ENCODE data around the gene TSSK2. TPM values are rescaled to one million over a fixed set of nuclear protein-coding genes. Genes with fewer than 3 reads are reported as not detected.

The TSSK2 gene
- not detected in 2 replicates for total RNA-seq (2014; rRNA removed; shearing (Covaris generic))
- not detected in 2 replicates for total RNA-seq (2022)
- Bru-seq, nascent RNA: not detected
- not detected for BruChase-seq, experiment 1, labeled RNA remaining after a 6-hour chase
- percentile 12 among the genes with signal in this experiment for BruChase-seq, experiment 2, labeled RNA remaining after a 2-hour chase
- long read RNA-seq: 0 reads

DNA sequence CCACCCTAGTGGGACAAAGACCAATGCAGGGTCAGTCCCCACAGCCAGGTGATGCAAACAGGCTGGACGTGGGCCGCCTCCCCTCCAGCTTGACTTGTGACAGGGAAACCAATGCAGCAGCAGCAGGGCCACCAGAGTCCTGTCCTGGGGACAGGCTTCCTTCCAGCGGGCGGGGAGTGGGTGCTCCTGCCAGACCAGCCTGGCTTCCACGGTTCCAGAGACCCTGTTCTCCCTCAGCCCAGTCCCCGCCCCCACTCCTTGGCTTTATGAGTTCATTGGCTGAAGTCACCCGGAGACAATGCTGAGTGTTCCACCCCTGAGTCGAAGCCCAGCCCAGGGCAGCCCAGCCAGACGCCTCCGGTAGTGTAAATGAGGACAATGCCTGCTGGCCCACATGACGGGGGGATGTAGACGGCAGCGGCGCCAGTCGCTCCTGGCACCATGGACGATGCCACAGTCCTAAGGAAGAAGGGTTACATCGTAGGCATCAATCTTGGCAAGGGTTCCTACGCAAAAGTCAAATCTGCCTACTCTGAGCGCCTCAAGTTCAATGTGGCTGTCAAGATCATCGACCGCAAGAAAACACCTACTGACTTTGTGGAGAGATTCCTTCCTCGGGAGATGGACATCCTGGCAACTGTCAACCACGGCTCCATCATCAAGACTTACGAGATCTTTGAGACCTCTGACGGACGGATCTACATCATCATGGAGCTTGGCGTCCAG is at the start of gene TSSK2:
Gene TSSK2, plus strand, starts transcription at position 350 of the 726 bp plus-strand sequence. Its CDS starts 92 bp downstream, at position 442.
- ChIA-PET POLR2A (interaction anchor here (0.9 kb wide), 1 partner anchor 10 kb away, joined by 3 read pairs; no protein-coding TSS in a partner anchor), CTCF (ENCODE audit: unreplicated experiment) (no interaction called here)
- Histone ChIP-seq H3K36me3 (ENCODE audit: insufficient read depth, low read length) (peaks cover 24% of the 10 kb centered on the region), H3K9me2 (ENCODE audit: insufficient read depth, low read length) (no peaks in the 10 kb centered on the region), H3K79me2 (ENCODE audit: insufficient read depth, low read depth, low read length) (no peaks in the 10 kb centered on the region), H3K4me3 (ENCODE audit: low read depth, low read length, poor library complexity, severe bottlenecking) (no peak within 1 kb of the TSS), H3K27ac (ENCODE audit: low read depth, low read length, poor library complexity, severe bottlenecking) (no peak within 1 kb of the TSS), H4K20me1 (ENCODE audit: insufficient read depth, low read length) (no peaks in the 10 kb centered on the region), H3K4me2 (ENCODE audit: low read length) (no peak within 1 kb of the TSS), H3K4me1 (ENCODE audit: insufficient read depth, low read length, poor library complexity, severe bottlenecking) (peaks cover 10% of the 10 kb centered on the region), H3K9me3 (ENCODE audit: low read length) (no peaks in the 10 kb centered on the region), H2AFZ (ENCODE audit: low read length) (no peak within 1 kb of the TSS)
- TF ChIP-seq, protein P1, sequence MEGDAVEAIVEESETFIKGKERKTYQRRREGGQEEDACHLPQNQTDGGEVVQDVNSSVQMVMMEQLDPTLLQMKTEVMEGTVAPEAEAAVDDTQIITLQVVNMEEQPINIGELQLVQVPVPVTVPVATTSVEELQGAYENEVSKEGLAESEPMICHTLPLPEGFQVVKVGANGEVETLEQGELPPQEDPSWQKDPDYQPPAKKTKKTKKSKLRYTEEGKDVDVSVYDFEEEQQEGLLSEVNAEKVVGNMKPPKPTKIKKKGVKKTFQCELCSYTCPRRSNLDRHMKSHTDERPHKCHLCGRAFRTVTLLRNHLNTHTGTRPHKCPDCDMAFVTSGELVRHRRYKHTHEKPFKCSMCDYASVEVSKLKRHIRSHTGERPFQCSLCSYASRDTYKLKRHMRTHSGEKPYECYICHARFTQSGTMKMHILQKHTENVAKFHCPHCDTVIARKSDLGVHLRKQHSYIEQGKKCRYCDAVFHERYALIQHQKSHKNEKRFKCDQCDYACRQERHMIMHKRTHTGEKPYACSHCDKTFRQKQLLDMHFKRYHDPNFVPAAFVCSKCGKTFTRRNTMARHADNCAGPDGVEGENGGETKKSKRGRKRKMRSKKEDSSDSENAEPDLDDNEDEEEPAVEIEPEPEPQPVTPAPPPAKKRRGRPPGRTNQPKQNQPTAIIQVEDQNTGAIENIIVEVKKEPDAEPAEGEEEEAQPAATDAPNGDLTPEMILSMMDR (conservative IDR thresholded peaks at IDR 0.05; ENCODE audit: low read length): no peak
- no peak for TF ChIP-seq EZH2phosphoT487 (IDR thresholded peaks at IDR 0.05; ENCODE audit: borderline replicate concordance, low read depth, low read length)
- intact Hi-C loops (cut with micrococcal nuclease; ENCODE audit: unreplicated experiment): no loop called here
- DNase-seq (ENCODE audit: low spot score): no peak
- no TSS peak for BruUV-seq (replicated peaks)

DNA sequence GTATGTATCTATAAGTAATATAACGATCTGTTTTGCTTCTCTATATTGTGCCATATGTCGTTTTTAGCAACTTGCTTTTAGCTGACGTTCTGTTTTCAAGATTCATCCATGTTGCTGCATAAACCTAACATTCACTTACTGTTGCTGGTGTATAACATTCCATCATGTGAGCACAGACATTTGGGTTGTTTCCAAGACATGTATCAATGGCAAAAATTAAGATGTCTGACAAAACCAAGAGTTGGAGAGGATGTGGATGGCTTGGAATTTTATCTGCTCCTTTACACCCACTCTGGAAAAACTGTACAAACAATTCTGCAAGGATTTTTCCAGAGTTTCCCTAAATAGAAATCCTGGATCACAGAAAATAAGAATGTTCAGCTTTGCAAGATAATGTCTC is 49.8 kb upstream of the TSSK2 start:
- CTCF ChIA-PET (ENCODE audit: unreplicated experiment): no interaction called here

More for the DNA sequence above, 49.8 kb upstream of the TSSK2 start:
- Histone ChIP-seq H3K4me2 (ENCODE audit: low read length) (no peak overlapping the region), H2AFZ (ENCODE audit: low read length) (no peak overlapping the region), H3K9me3 (ENCODE audit: low read length) (no peaks in the 10 kb centered on the region), H4K20me1 (ENCODE audit: insufficient read depth, low read length) (peaks cover 5% of the 10 kb centered on the region; the same call in 1 of the 2 replicates), H3K27ac (ENCODE audit: low read depth, low read length, poor library complexity, severe bottlenecking) (no peak overlapping the region), H3K79me2 (ENCODE audit: insufficient read depth, low read depth, low read length) (no peaks in the 10 kb centered on the region; the same call in 1 of the 2 replicates), H3K36me3 (ENCODE audit: insufficient read depth, low read length) (peaks cover 28% of the 10 kb centered on the region; the same call in 1 of the 2 replicates), H3K9me2 (ENCODE audit: insufficient read depth, low read length) (no peaks in the 10 kb centered on the region), H3K4me3 (ENCODE audit: low read depth, low read length, poor library complexity, severe bottlenecking) (no peak overlapping the region), H3K4me1 (ENCODE audit: insufficient read depth, low read length, poor library complexity, severe bottlenecking) (peaks cover 15% of the 10 kb centered on the region)
- TF ChIP-seq, protein P1 (conservative IDR thresholded peaks at IDR 0.05; ENCODE audit: low read length): no peak
- TF ChIP-seq EZH2phosphoT487 (IDR thresholded peaks at IDR 0.05; ENCODE audit: borderline replicate concordance, low read depth, low read length): no peak
- no TSS peak for BruUV-seq (replicated peaks)
- DNase-seq (ENCODE audit: low spot score): no peak
- intact Hi-C loops (cut with micrococcal nuclease; ENCODE audit: unreplicated experiment): no loop called here
- POLR2A ChIA-PET: no interaction called here
